WTC11 (cell line): ENCODE data around the gene NFU1. TPM values are rescaled to one million over a fixed set of nuclear protein-coding genes. Genes with fewer than 3 reads are reported as not detected.
A peak's percentile ranks its signal among the peaks of the same experiment; 100 is the strongest.

Experiments used
- ATAC-seq: fragments of 200-7000 bp; cut with Tn5 transposase; 2 replicates; pipeline ENCODE4 v1.10.0; 2021; ENCODE audit warnings: mild to moderate bottlenecking, moderate library complexity
- CTCF ChIA-PET: fragments of 300-600 bp; sonication (Branson Sonifier 250); formaldehyde crosslinking; loops from one replicate; lab custom pipeline; 2021; ENCODE audit warnings: antibody characterized with exemption; lab: Charles Lee
- POLR2A ChIA-PET: fragments of 350-600 bp; sonication (Branson Sonifier 250); formaldehyde crosslinking; loops from one replicate; lab custom pipeline; 2021; ENCODE audit warnings: antibody characterized with exemption; lab: Charles Lee
- DNase-seq: peaks from one replicate; pipeline ENCODE4 v3.0.0; 2021; ENCODE audit warnings: low spot score
- H3K27ac Mint-ChIP-seq: 2 replicates; pipeline ENCODE4 v1.8.0; 2021; ENCODE audit warnings: mixed read lengths
- H3K27me3 Mint-ChIP-seq: 2 replicates; pipeline ENCODE4 v1.8.0; 2021; ENCODE audit warnings: low read depth, mild to moderate bottlenecking, moderate library complexity, mixed read lengths
- H3K36me3 Mint-ChIP-seq: 2 replicates; pipeline ENCODE4 v1.8.0; 2021; ENCODE audit warnings: mixed read lengths
- H3K4me1 Mint-ChIP-seq: 2 replicates; pipeline ENCODE4 v1.8.0; 2022; ENCODE audit warnings: mixed read lengths
- H3K4me3 Mint-ChIP-seq: 2 replicates; pipeline ENCODE4 v1.8.0; 2021; ENCODE audit warnings: mild to moderate bottlenecking, moderate library complexity, mixed read lengths
- H3K9me3 Mint-ChIP-seq: 2 replicates; pipeline ENCODE4 v1.8.0; 2021; ENCODE audit warnings: mixed read lengths
- ATF2 ChIP-seq: sonication (generic); formaldehyde crosslinking; IDR thresholded peaks from 2 replicates; pipeline ENCODE4 v1.8.1; 2022; ENCODE audit warnings: low read depth, missing genetic modification reagents, borderline replicate concordance
- ATF3 ChIP-seq: sonication (generic); formaldehyde crosslinking; conservative IDR thresholded peaks from 2 replicates; pipeline ENCODE4 v1.8.1; 2022; ENCODE audit warnings: mild to moderate bottlenecking, missing genetic modification reagents
- ATF6 ChIP-seq: sonication (generic); formaldehyde crosslinking; IDR thresholded peaks from 2 replicates; pipeline ENCODE4 v1.8.1; 2023; ENCODE audit warnings: mild to moderate bottlenecking, missing genetic modification reagents
- E2F5 ChIP-seq: sonication (generic); formaldehyde crosslinking; IDR thresholded peaks from 2 replicates; pipeline ENCODE4 v1.8.1; 2022; ENCODE audit warnings: mild to moderate bottlenecking, moderate library complexity, missing genetic modification reagents
- ESRRA ChIP-seq: sonication (generic); formaldehyde crosslinking; IDR thresholded peaks from 2 replicates; pipeline ENCODE4 v1.8.1; 2022; ENCODE audit warnings: mild to moderate bottlenecking, missing genetic modification reagents, borderline replicate concordance
- FOXJ3 ChIP-seq: sonication (generic); formaldehyde crosslinking; IDR thresholded peaks from 2 replicates; pipeline ENCODE4 v1.9.0; 2021; ENCODE audit warnings: missing genetic modification reagents, mild to moderate bottlenecking, borderline replicate concordance
- FOXK1 ChIP-seq: sonication (generic); formaldehyde crosslinking; IDR thresholded peaks from 2 replicates; pipeline ENCODE4 v1.8.0; 2022; ENCODE audit warnings: mild to moderate bottlenecking, moderate library complexity, missing genetic modification reagents
- FOXP1 ChIP-seq: sonication (generic); formaldehyde crosslinking; IDR thresholded peaks from 2 replicates; pipeline ENCODE4 v1.8.0; 2022; ENCODE audit warnings: missing genetic modification reagents, mild to moderate bottlenecking, moderate library complexity, borderline replicate concordance
- PRDM15 ChIP-seq: sonication (generic); formaldehyde crosslinking; IDR thresholded peaks from 2 replicates; pipeline ENCODE4 v1.8.0; 2022; ENCODE audit warnings: missing genetic modification reagents
- PREB ChIP-seq: sonication (generic); formaldehyde crosslinking; IDR thresholded peaks from 2 replicates; pipeline ENCODE4 v1.8.1; 2022; ENCODE audit warnings: mild to moderate bottlenecking, missing genetic modification reagents, moderate library complexity, borderline replicate concordance
- PRRX2 ChIP-seq: fragments of 250-450 bp; sonication (Bioruptor Pico); IDR thresholded peaks from 2 replicates; pipeline ENCODE4 v1.8.0; 2021; ENCODE audit warnings: mild to moderate bottlenecking
- RELA ChIP-seq: sonication (generic); formaldehyde crosslinking; IDR thresholded peaks from 2 replicates; pipeline ENCODE4 v1.8.1; 2022; ENCODE audit warnings: missing genetic modification reagents, mild to moderate bottlenecking, borderline replicate concordance
- TEAD4 ChIP-seq: sonication (generic); formaldehyde crosslinking; IDR thresholded peaks from 2 replicates; pipeline ENCODE4 v1.8.0; 2022; ENCODE audit warnings: mild to moderate bottlenecking, missing genetic modification reagents
- ZBTB43 ChIP-seq: sonication (generic); formaldehyde crosslinking; IDR thresholded peaks from 2 replicates; pipeline ENCODE4 v1.8.1; 2023; ENCODE audit warnings: mild to moderate bottlenecking, missing genetic modification reagents
- ZNF121 ChIP-seq: sonication (generic); formaldehyde crosslinking; IDR thresholded peaks from 2 replicates; pipeline ENCODE4 v1.8.0; 2023; ENCODE audit warnings: missing genetic modification reagents
- ZNF416 ChIP-seq: fragments of 250-450 bp; sonication (Bioruptor Pico); IDR thresholded peaks from 2 replicates; pipeline ENCODE4 v1.9.0; 2021; ENCODE audit warnings: mild to moderate bottlenecking, inconsistent platforms
- ZNF423 ChIP-seq: fragments of 250-450 bp; sonication (Bioruptor Pico); IDR thresholded peaks from 2 replicates; pipeline ENCODE4 v2.1.2; 2022; ENCODE audit warnings: mild to moderate bottlenecking, moderate library complexity
- ZNF425 ChIP-seq: fragments of 250-450 bp; sonication (Bioruptor Pico); conservative IDR thresholded peaks from 2 replicates; pipeline ENCODE4 v1.9.0; 2021; ENCODE audit warnings: mild to moderate bottlenecking
- total RNA-seq: library from RNA; stranded (reverse); gene quantifications from 3 replicates; pipeline ENCODE4 v1.2.3, GENCODE V29; 2021

The NFU1 gene
- total RNA-seq, 1 experiment from 2014 or later: 39.3 TPM

- peaks cover 66% of the 10 kb centered on the region for H3K36me3 Mint-ChIP-seq
- H3K4me1 Mint-ChIP-seq: peaks cover 29% of the 10 kb centered on the region
- 0 out of 2 replicates have a peak overlapping the region, but pooled peaks have one; percentile 57 for H3K27ac Mint-ChIP-seq
- no peaks in the 10 kb centered on the region for H3K27me3 Mint-ChIP-seq
- ChIA-PET CTCF (interaction anchor here (0.9 kb wide), 1 partner anchor 17 kb away, joined by 7 read pairs; no protein-coding TSS in a partner anchor), POLR2A (no interaction called here)
- H3K9me3 Mint-ChIP-seq: no peaks in the 10 kb centered on the region
- DNase-seq: no peak
- ATAC-seq: no peak
- TF ChIP-seq E2F5 (CRISPR knock-in tag) (no peak), PRRX2 (no peak), ZBTB43 (no peak)
- peak overlapping the region; percentile 17; the same call in 1 of the 2 replicates for H3K4me3 Mint-ChIP-seq
These were observed 78.3 kb downstream of the NFU1 start for GRCh38 chr2:69358914-69359313.

- no peaks in the 10 kb centered on the region for H3K27me3 Mint-ChIP-seq
- H3K36me3 Mint-ChIP-seq: peaks cover 57% of the 10 kb centered on the region
- no peaks in the 10 kb centered on the region for H3K9me3 Mint-ChIP-seq
- no peak overlapping the region for H3K4me3 Mint-ChIP-seq
- ATAC-seq: no peak
- no peak overlapping the region for H3K27ac Mint-ChIP-seq
- ChIA-PET CTCF (no interaction called here), POLR2A (no interaction called here)
- DNase-seq: no peak
- peaks cover 29% of the 10 kb centered on the region for H3K4me1 Mint-ChIP-seq
- TF ChIP-seq ATF6 (CRISPR knock-in tag) (no peak), PRDM15 (CRISPR knock-in tag) (no peak), ZNF425 (CRISPR knock-in tag) (no peak), ATF2 (CRISPR knock-in tag) (no peak), FOXK1 (no peak), TEAD4 (CRISPR knock-in tag) (no peak), E2F5 (CRISPR knock-in tag) (no peak), ESRRA (no peak), RELA (CRISPR knock-in tag) (no peak), PREB (no peak), ZNF423 (no peak), ZBTB43 (no peak), ATF3 (CRISPR knock-in tag) (no peak), ZNF416 (CRISPR knock-in tag) (no peak), ZNF121 (CRISPR knock-in tag) (no peak), FOXP1 (no peak), FOXJ3 (CRISPR knock-in tag) (no peak), PRRX2 (no peak)
These were observed 80.8 kb downstream of the NFU1 start for GRCh38 chr2:69356471-69356870.
